IMR-90 (cell line): ENCODE data around the gene SPDYE2B. TPM values are rescaled to one million over a fixed set of nuclear protein-coding genes. Genes with fewer than 3 reads are reported as not detected.
"Not testable (repeated sequence)": the region's sequence is repeated elsewhere in the genome, so short reads cannot be mapped to it uniquely, and the experiment has no call there.

Source experiments
- ATAC-seq: fragments of 200-7000 bp; cut with Tn5 transposase; 2 replicates; pipeline ENCODE4 v1.9.1; 2020; ENCODE audit warnings: low read depth, mild to moderate bottlenecking, moderate library complexity
- BruUV-seq: library from RNA; stranded (reverse); fragments of 400-500 nt; replicated peaks from 2 replicates; lab custom pipeline; 2021; lab: Mats Ljungman, UMichigan
- CTCF ChIA-PET: fragments of 300-600 bp; formaldehyde crosslinking; extraction: SDS; loops from one replicate; lab custom pipeline; 2021; ENCODE audit warnings: antibody characterized with exemption; lab: Yijun Ruan, JAX
- POLR2A ChIA-PET: fragments of 300-600 bp; sonication (Branson Sonifier 250); formaldehyde crosslinking; loops from one replicate; lab custom pipeline; 2022; ENCODE audit warnings: antibody characterized with exemption; ENCODE audit not compliant: unreplicated experiment; lab: Charles Lee
- DNase-seq: peaks from one replicate; pipeline ENCODE4 v3.0.0; 2013
- H2AFZ ChIP-seq: replicated peaks from 2 replicates; pipeline ENCODE3; 2013; ENCODE audit warnings: low read length, mild to moderate bottlenecking; ENCODE audit not compliant: poor library complexity
- H2AK5ac ChIP-seq: 2 replicates; pipeline ENCODE4 v1.6.1; 2013; ENCODE audit warnings: low read depth, low read length, inconsistent platforms
- H2AK9ac ChIP-seq: replicated peaks from 2 replicates; pipeline ENCODE3; 2013; ENCODE audit warnings: mild to moderate bottlenecking, low read depth, low read length, moderate library complexity; ENCODE audit not compliant: poor library complexity
- H2BK120ac ChIP-seq: 2 replicates; pipeline ENCODE4 v1.6.1; 2013; ENCODE audit warnings: low read depth, low read length, inconsistent platforms
- H2BK15ac ChIP-seq: 3 replicates; pipeline ENCODE4 v1.6.1; 2013; ENCODE audit warnings: low read depth, low read length, inconsistent platforms
- H2BK20ac ChIP-seq: 2 replicates; pipeline ENCODE4 v1.6.1; 2013; ENCODE audit warnings: low read depth, mild to moderate bottlenecking, inconsistent platforms, low read length, moderate library complexity
- H2BK5ac ChIP-seq: 2 replicates; pipeline ENCODE4 v1.6.1; 2013; ENCODE audit warnings: mild to moderate bottlenecking, low read depth, low read length, inconsistent platforms; ENCODE audit not compliant: poor library complexity, severe bottlenecking
- H3K14ac ChIP-seq: replicated peaks from 2 replicates; pipeline ENCODE4 v1.6.1; 2013; ENCODE audit warnings: low read depth, low read length, inconsistent platforms
- H3K18ac ChIP-seq: 2 replicates; pipeline ENCODE4 v1.6.1; 2013; ENCODE audit warnings: low read depth, low read length, control low read depth
- H3K23ac ChIP-seq: 2 replicates; pipeline ENCODE4 v1.6.1; 2013; ENCODE audit warnings: low read depth, low read length, inconsistent platforms
- H3K27ac ChIP-seq: 2 replicates; pipeline ENCODE4 v1.5.1; 2013; ENCODE audit warnings: mild to moderate bottlenecking, control low read depth, low read length; ENCODE audit not compliant: insufficient read depth
- H3K27me3 ChIP-seq: 2 replicates; pipeline ENCODE4 v1.6.1; 2013; ENCODE audit warnings: low read length; ENCODE audit not compliant: control insufficient read depth, insufficient read depth
- H3K36me3 ChIP-seq: 2 replicates; pipeline ENCODE4 v1.6.1; 2013; ENCODE audit warnings: low read length, mixed read lengths; ENCODE audit not compliant: control insufficient read depth, insufficient read depth
- H3K4ac ChIP-seq: 2 replicates; pipeline ENCODE4 v1.6.1; 2013; ENCODE audit warnings: low read depth, low read length, inconsistent platforms
- H3K4me1 ChIP-seq: 2 replicates; pipeline ENCODE4 v1.6.1; 2013; ENCODE audit warnings: low read length, mixed read lengths; ENCODE audit not compliant: control insufficient read depth, insufficient read depth
- H3K4me2 ChIP-seq: 2 replicates; pipeline ENCODE4 v1.6.1; 2013; ENCODE audit warnings: low read depth, mild to moderate bottlenecking, control low read depth, low read length, moderate library complexity
- H3K4me3 ChIP-seq: 2 replicates; pipeline ENCODE4 v1.5.1; 2013; ENCODE audit warnings: low read depth, mild to moderate bottlenecking, control low read depth, low read length, moderate library complexity; ENCODE audit not compliant: insufficient read depth
- H3K56ac ChIP-seq: 2 replicates; pipeline ENCODE4 v1.6.1; 2013; ENCODE audit warnings: low read length, inconsistent platforms; ENCODE audit not compliant: insufficient read depth; ENCODE audit errors: extremely low read depth
- H3K79me1 ChIP-seq, 2 experiments: 2 replicates each; pipeline ENCODE4 v1.6.1; 2013; ENCODE audit warnings: low read length in 2 of 2, inconsistent platforms in 1 of 2, low read depth in 1 of 2
- H3K9ac ChIP-seq: 2 replicates; pipeline ENCODE4 v1.6.1; 2013; ENCODE audit warnings: low read depth, low read length, control low read depth
- H3K9me1 ChIP-seq: 2 replicates; pipeline ENCODE4 v1.6.1; 2013; ENCODE audit warnings: low read length, inconsistent platforms; ENCODE audit not compliant: insufficient read depth
- H3K9me3 ChIP-seq: 2 replicates; pipeline ENCODE4 v1.6.1; 2013; ENCODE audit warnings: low read length; ENCODE audit not compliant: control insufficient read depth, insufficient read depth
- H4K20me1 ChIP-seq: 2 replicates; pipeline ENCODE4 v1.6.1; 2013; ENCODE audit warnings: low read length, inconsistent platforms; ENCODE audit not compliant: insufficient read depth
- H4K5ac ChIP-seq: 2 replicates; pipeline ENCODE4 v1.6.1; 2013; ENCODE audit warnings: mild to moderate bottlenecking, low read depth, low read length, control low read depth
- H4K8ac ChIP-seq, 2 experiments: 2 replicates each; pipeline ENCODE4 v1.6.1; 2013; ENCODE audit warnings: low read depth in 2 of 2, low read length in 2 of 2, control low read depth in 1 of 2, inconsistent platforms in 1 of 2
- H4K91ac ChIP-seq: 2 replicates; pipeline ENCODE4 v1.6.1; 2013; ENCODE audit warnings: low read depth, low read length, inconsistent platforms; ENCODE audit not compliant: insufficient read depth
- WGBS, 2 experiments: methylation state at CpG; one replicate each; pipeline versions ENCODE4 v1.1.5 to v1.1.7; 2013; ENCODE audit warnings: missing lambda C conversion rate in 2 of 2; ENCODE audit not compliant: insufficient read length in 1 of 2; ENCODE audit errors: extremely low coverage in 2 of 2; 5-methylcytosine and 5-hydroxymethylcytosine counted together
- dilution Hi-C: fragments of 300-500 bp; cut with HindIII; formaldehyde crosslinking; loops from one replicate; pipeline ENCODE4 v1.14.3; 2018; ENCODE audit warnings: low sequenced_read_pairs; ENCODE audit not compliant: unreplicated experiment
- in situ Hi-C: fragments of 300-500 bp; cut with MboI; formaldehyde crosslinking; loops from 3 replicates; pipeline ENCODE4 v1.14.3; 2019; ENCODE audit warnings: low sequenced_read_pairs, inconsistent platforms, mixed read lengths
- intact Hi-C: fragments of 100-400 bp; cut with micrococcal nuclease; formaldehyde crosslinking; loops from 2 replicates; pipeline ENCODE4 v1.10.0; 2022
- polyA plus RNA-seq, 3 experiments: library from polyadenylated mRNA; depleted of rRNA; stranded (reverse); fragments of >200 nt; gene quantifications; 2 replicates each; pipeline ENCODE4 v1.2.3, GENCODE V29; 2012; ENCODE audit warnings: low replicate concordance in 1 of 3
- total RNA-seq: library from RNA; depleted of rRNA; stranded (reverse); fragments of >200 nt; gene quantifications from 2 replicates; pipeline ENCODE4 v1.2.3, GENCODE V29; 2012

SPDYE2B gene
- total and polyA plus RNA-seq, 2 of the 4 experiments (the other 2 are of a cell fraction), result not detected

GRCh38 chr7:102642691-102643090 lies 7.4 kb upstream of the SPDYE2B start, which contains the start of gene UPK3BL1:
UPK3BL1 (minus strand) TSS chr7:102642791; CDS start chr7:102642741, 50 bp downstream.
- H4K5ac ChIP-seq, H3K79me1 ChIP-seq, H3K9ac ChIP-seq, H3K56ac ChIP-seq, H3K18ac ChIP-seq, BruUV-seq, H3K27ac ChIP-seq, POLR2A ChIA-PET, H3K4me3 ChIP-seq, H3K36me3 ChIP-seq, H2BK15ac ChIP-seq, H3K27me3 ChIP-seq, H3K23ac ChIP-seq, H4K8ac ChIP-seq, H2AK5ac ChIP-seq, H3K14ac ChIP-seq, dilution Hi-C loops, H2AK9ac ChIP-seq, H4K20me1 ChIP-seq, H3K4me2 ChIP-seq, DNase-seq, H3K9me3 ChIP-seq, H2BK120ac ChIP-seq, H4K91ac ChIP-seq, H3K4me1 ChIP-seq, H2AFZ ChIP-seq, H2BK5ac ChIP-seq, CTCF ChIA-PET, in situ Hi-C loops, intact Hi-C loops, H2BK20ac ChIP-seq, H3K9me1 ChIP-seq, ATAC-seq, H3K4ac ChIP-seq: not testable (repeated sequence)
- WGBS, 2 experiments, result no CpG with 5 or more reads among the region's 9 CpGs

GRCh38 chr7:102643404-102643803 lies 6.7 kb upstream of the SPDYE2B start:
- H2AK9ac ChIP-seq, H2BK20ac ChIP-seq, H4K8ac ChIP-seq, H3K27ac ChIP-seq, in situ Hi-C loops, BruUV-seq, H3K27me3 ChIP-seq, DNase-seq, H3K4me3 ChIP-seq, H3K14ac ChIP-seq, H3K9me1 ChIP-seq, H4K5ac ChIP-seq, POLR2A ChIA-PET, ATAC-seq, H3K4me1 ChIP-seq, H3K9ac ChIP-seq, H2BK15ac ChIP-seq, CTCF ChIA-PET, H2BK120ac ChIP-seq, H3K79me1 ChIP-seq, H3K36me3 ChIP-seq, dilution Hi-C loops, H2BK5ac ChIP-seq, H2AFZ ChIP-seq, H4K20me1 ChIP-seq, H3K4me2 ChIP-seq, H3K18ac ChIP-seq, H3K23ac ChIP-seq, H3K9me3 ChIP-seq, intact Hi-C loops, H4K91ac ChIP-seq, H2AK5ac ChIP-seq, H3K56ac ChIP-seq, H3K4ac ChIP-seq: not testable (repeated sequence)
- WGBS, 2 experiments, result no CpG with 5 or more reads among the region's 1 CpG
